GM12878 (cell line): Measurements from ENCODE around the gene NEU3. TPM values are rescaled to one million over a fixed set of nuclear protein-coding genes. Genes with fewer than 3 reads are reported as not detected.

Source experiments
- ATF2 ChIP-seq: IDR thresholded peaks from 2 replicates; pipeline ENCODE4 v1.6.1; 2012; ENCODE audit warnings: low read length, inconsistent platforms
- ATF3 ChIP-seq: IDR thresholded peaks from 2 replicates; pipeline ENCODE4 v1.6.1; 2011; ENCODE audit warnings: low read depth, mild to moderate bottlenecking, low read length, moderate library complexity, borderline replicate concordance; ENCODE audit errors: extremely low read depth
- ATF7 ChIP-seq: fragments of 450-650 bp; IDR thresholded peaks from 2 replicates; pipeline ENCODE4 v1.6.1; 2016; ENCODE audit warnings: low read depth, mild to moderate bottlenecking
- BMI1 ChIP-seq: fragments of 450-650 bp; IDR thresholded peaks from 2 replicates; pipeline ENCODE4 v1.6.1; 2016; ENCODE audit warnings: mild to moderate bottlenecking, moderate library complexity, borderline replicate concordance
- BRCA1 ChIP-seq: IDR thresholded peaks from 2 replicates; pipeline ENCODE4 v1.6.1; 2011; ENCODE audit warnings: low read depth, low read length, improper control_type of control experiment
- CEBPB ChIP-seq, 2 experiments: fragments of 150-350 bp in 1 of 2; IDR thresholded peaks; 2 replicates each; pipeline ENCODE4 v1.6.1; 2012 to 2014; ENCODE audit warnings: low read depth in 2 of 2, low read length in 2 of 2, borderline replicate concordance in 1 of 2, inconsistent platforms in 1 of 2
- EP300 ChIP-seq, 2 experiments: fragments of 150-350 bp in 1 of 2; IDR thresholded peaks; 2 replicates each; pipeline ENCODE4 v1.6.1; 2011 to 2012; ENCODE audit warnings: low read depth in 2 of 2, low read length in 2 of 2, borderline replicate concordance in 1 of 2, improper control_type of control experiment in 1 of 2, inconsistent platforms in 1 of 2; ENCODE audit not compliant: control insufficient read depth in 1 of 2
- ETV6 ChIP-seq, 2 experiments: fragments of 450-650 bp in 1 of 2; IDR thresholded peaks in 1 of 2; conservative IDR thresholded peaks in 1 of 2; 2 replicates each; pipeline ENCODE4 v1.6.1; 2014; ENCODE audit warnings: antibody characterized with exemption in 1 of 2, borderline replicate concordance in 1 of 2, low read depth in 1 of 2, mild to moderate bottlenecking in 1 of 2, moderate library complexity in 1 of 2
- IRF5 ChIP-seq: fragments of 450-650 bp; IDR thresholded peaks from 2 replicates; pipeline ENCODE4 v1.6.1; 2017; ENCODE audit warnings: borderline replicate concordance
- JUND ChIP-seq: IDR thresholded peaks from 2 replicates; pipeline ENCODE4 v1.6.1; 2012; ENCODE audit warnings: low read depth, mild to moderate bottlenecking, low read length, improper control_type of control experiment, moderate library complexity
- KAT2A ChIP-seq: conservative IDR thresholded peaks from 2 replicates; pipeline ENCODE4 v1.6.1; 2011; ENCODE audit warnings: low read depth, low read length; ENCODE audit not compliant: control insufficient read depth
- MTA2 ChIP-seq: fragments of 450-650 bp; IDR thresholded peaks from 2 replicates; pipeline ENCODE4 v1.6.1; 2016; ENCODE audit warnings: low read depth, mild to moderate bottlenecking, moderate library complexity
- NFXL1 ChIP-seq: fragments of 450-650 bp; IDR thresholded peaks from 2 replicates; pipeline ENCODE4 v1.6.1; 2017; ENCODE audit warnings: antibody characterized with exemption, mild to moderate bottlenecking, borderline replicate concordance
- NFYA ChIP-seq: IDR thresholded peaks from 2 replicates; pipeline ENCODE4 v1.6.1; 2011; ENCODE audit warnings: low read depth, mild to moderate bottlenecking, low read length, improper control_type of control experiment, borderline replicate concordance
- NR2C1 ChIP-seq: fragments of 450-650 bp; IDR thresholded peaks from 2 replicates; pipeline ENCODE4 v1.6.1; 2017; ENCODE audit warnings: antibody characterized with exemption, mild to moderate bottlenecking, moderate library complexity
- PAX8 ChIP-seq: fragments of 450-650 bp; IDR thresholded peaks from 2 replicates; pipeline ENCODE4 v1.6.1; 2017; ENCODE audit warnings: mild to moderate bottlenecking, moderate library complexity
- PRDM15 ChIP-seq: fragments of 450-650 bp; formaldehyde crosslinking; IDR thresholded peaks from 2 replicates; pipeline ENCODE4 v1.4.0; 2020; ENCODE audit warnings: mild to moderate bottlenecking, moderate library complexity
- SREBF1 ChIP-seq: IDR thresholded peaks from 2 replicates; pipeline ENCODE4 v1.6.1; 2012; ENCODE audit warnings: mild to moderate bottlenecking, low read length
- STAT1 ChIP-seq: fragments of 450-650 bp; conservative IDR thresholded peaks from 2 replicates; pipeline ENCODE4 v1.6.1; 2014; ENCODE audit warnings: antibody characterized with exemption, mild to moderate bottlenecking
- STAT3 ChIP-seq: IDR thresholded peaks from 2 replicates; pipeline ENCODE4 v1.6.1; 2011; ENCODE audit warnings: low read depth, low read length, improper control_type of control experiment
- TCF12 ChIP-seq: IDR thresholded peaks from 2 replicates; pipeline ENCODE4 v1.6.1; 2011; ENCODE audit warnings: low read depth, mild to moderate bottlenecking, low read length
- ZBED1 ChIP-seq: IDR thresholded peaks from 2 replicates; pipeline ENCODE4 v1.6.1; 2016; ENCODE audit warnings: borderline replicate concordance
- ZNF207 ChIP-seq: fragments of 450-650 bp; IDR thresholded peaks from 2 replicates; pipeline ENCODE4 v1.6.1; 2014; ENCODE audit warnings: antibody characterized with exemption, mild to moderate bottlenecking, borderline replicate concordance
- ZNF217 ChIP-seq: fragments of 450-650 bp; IDR thresholded peaks from 2 replicates; pipeline ENCODE4 v1.6.1; 2017; ENCODE audit warnings: antibody characterized with exemption, mild to moderate bottlenecking
- ZZZ3 ChIP-seq: IDR thresholded peaks from 2 replicates; pipeline ENCODE4 v1.6.1; 2011; ENCODE audit warnings: low read depth; ENCODE audit not compliant: control insufficient read depth, insufficient read length
- polyA plus RNA-seq, 11 experiments: library from polyadenylated mRNA; depleted of rRNA in 4 of 11; unstranded in 6 of 11; stranded (reverse) in 5 of 11; fragments of >200 nt; fragmentation: Nextera tagmentation in 4 of 11; fragmentation: Illumina TruSeq in 1 of 11; extraction: Ambion mirVana in 4 of 11; extraction: Trizol in 1 of 11; gene quantifications; 1 replicate in 1 of 11; 2 replicates in 10 of 11; pipeline versions ENCODE4 v1.2.1 to v1.2.3, GENCODE V29; 2011 to 2016; ENCODE audit warnings: inconsistent platforms in 2 of 11, missing spikeins in 2 of 11, low read depth in 1 of 11
- total RNA-seq, 4 experiments: library from RNA; depleted of rRNA in 3 of 4; stranded (reverse); fragments of >200 nt in 3 of 4; fragmentation: Illumina TruSeq in 1 of 4; extraction: Trizol in 1 of 4; gene quantifications; 2 replicates each; pipeline versions ENCODE4 v1.2.1 to v1.2.3, GENCODE V29; 2013 to 2021

The NEU3 gene
- total and polyA plus RNA-seq, 10 of the 15 experiments (the other 5 are each of a cell fraction or from before 2014, with no cell fraction given) = 2.5 to 20.3 (median 13.4) TPM

DNA sequence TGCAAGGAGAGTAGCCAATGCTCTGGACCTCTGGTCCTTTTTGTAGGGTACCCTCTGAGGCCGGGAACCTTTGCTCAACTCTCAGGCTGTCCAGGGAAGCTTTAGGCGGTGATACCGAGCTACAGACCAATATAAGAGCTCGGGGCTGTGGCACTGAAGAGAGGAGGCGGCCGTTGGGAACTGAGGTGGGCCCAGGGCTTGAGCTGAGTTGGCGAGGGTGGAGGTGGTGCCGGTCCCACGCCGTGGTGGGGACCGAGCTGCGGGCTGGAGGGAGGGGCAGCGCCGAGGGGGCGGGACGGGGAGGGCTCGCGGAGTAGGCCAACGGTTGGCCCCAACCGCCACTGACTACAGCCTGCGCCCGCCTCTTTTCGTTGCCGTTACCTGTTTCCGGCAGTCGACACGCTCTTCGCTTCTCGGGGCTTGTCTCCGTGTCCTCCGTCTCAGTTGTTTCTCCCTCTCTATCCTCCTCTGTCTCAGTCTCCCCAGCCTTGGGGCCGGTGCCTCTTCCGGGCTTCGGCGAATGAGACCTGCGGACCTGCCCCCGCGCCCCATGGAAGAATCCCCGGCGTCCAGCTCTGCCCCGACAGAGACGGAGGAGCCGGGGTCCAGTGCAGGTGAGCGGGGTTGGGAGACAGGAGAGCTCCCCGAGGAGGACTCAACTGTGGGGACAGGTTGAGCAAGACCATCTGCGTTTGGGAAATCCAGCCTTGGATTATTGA lies at the start of gene NEU3 (continued):
- no peak for TF ChIP-seq NR2C1
- no peak for TF ChIP-seq STAT1
- TF ChIP-seq ZNF207 = no peak
- no peak for TF ChIP-seq ZZZ3
- TF ChIP-seq NFXL1 = no peak
- TF ChIP-seq MTA2 = peak; percentile 7; the same call in 1 of the 2 replicates
- no peak for TF ChIP-seq ZBED1
- no peak for TF ChIP-seq CEBPB (IDR thresholded peaks at IDR 0.05; ENCODE audit: borderline replicate concordance in 1 of 2, low read depth in 2 of 2, low read length in 2 of 2)
- TF ChIP-seq TCF12 = peak; percentile 19; the same call in 1 of the 2 replicates
- TF ChIP-seq JUND = no peak
- TF ChIP-seq EP300 (IDR thresholded peaks at IDR 0.05; ENCODE audit: borderline replicate concordance in 1 of 2, control insufficient read depth in 1 of 2, low read depth in 2 of 2, low read length in 2 of 2) = no peak
- TF ChIP-seq BRCA1 = no peak
- TF ChIP-seq PAX8 = no peak
- TF ChIP-seq STAT3 = no peak
- no peak for TF ChIP-seq IRF5
- TF ChIP-seq ETV6 (conservative IDR thresholded peaks at IDR 0.05 in 1 of 2, IDR thresholded peaks at IDR 0.05 in 1 of 2; ENCODE audit: borderline replicate concordance in 1 of 2, low read depth in 1 of 2) = no peak
- TF ChIP-seq SREBF1 = no peak
- TF ChIP-seq BMI1 = no peak
- TF ChIP-seq PRDM15 = no peak
- TF ChIP-seq ATF2 = no peak
- no peak for TF ChIP-seq KAT2A
- TF ChIP-seq NFYA = no peak
- no peak for TF ChIP-seq ATF7
- TF ChIP-seq ZNF217 = no peak
- TF ChIP-seq ATF3 = no peak
